ENCODE data around the gene BMERB1. TPM values are rescaled to one million over a fixed set of nuclear protein-coding genes. Genes with fewer than 3 reads are reported as not detected.

The BMERB1 gene
- total RNA-seq, 1 experiment from 2014 or later, result 80.0 TPM

- intact Hi-C loops (cut with micrococcal nuclease; ENCODE audit: unreplicated experiment) (no loop called here), in situ Hi-C loops (cut with HindIII; ENCODE audit: low pct_unique_long_range_greater_than_20kb, low sequenced_read_pairs) (no loop called here)
- Histone ChIP-seq H3K27me3 (ENCODE audit: control insufficient read depth, insufficient read depth, low read length) (no peaks in the 10 kb centered on the region), H3K4me1 (ENCODE audit: control insufficient read depth, insufficient read depth, low read length) (no peaks in the 10 kb centered on the region; the same call in 1 of the 2 replicates), H3K27ac (ENCODE audit: low read length) (no peak overlapping the region), H3K9me3 (ENCODE audit: control insufficient read depth, insufficient read depth, low read depth, low read length) (peaks cover 4% of the 10 kb centered on the region; the same call in 1 of the 2 replicates), H3K4me3 (ENCODE audit: low read depth in 2 of 2, low read length in 2 of 2) (no peak overlapping the region), H3K36me3 (ENCODE audit: control insufficient read depth, insufficient read depth, low read length) (no peaks in the 10 kb centered on the region)
- ChIA-PET POLR2A (no interaction called here), CTCF (no interaction called here)
- no TSS peak for BruUV-seq (replicated peaks)
- DNase-seq (ENCODE audit: low read depth, low spot score), result no peak
- TF ChIP-seq REST (IDR thresholded peaks at IDR 0.05; ENCODE audit: insufficient read depth in 1 of 2, low read depth in 2 of 2, low read length in 1 of 2) (no peak), POLR2AphosphoS5 (IDR thresholded peaks at IDR 0.05; ENCODE audit: low read depth, low read length) (no peak), CTCF (IDR thresholded peaks at IDR 0.05) (no peak), TCF7L2 (IDR thresholded peaks at IDR 0.05; ENCODE audit: low read depth, low read length) (no peak), SIN3A (IDR thresholded peaks at IDR 0.05; ENCODE audit: borderline replicate concordance, insufficient read depth, low read depth, low read length) (no peak)
- ATAC-seq, result no peak
Observed at GRCh38 chr16:15544405-15544804, 110.0 kb downstream of the BMERB1 start.

DNA sequence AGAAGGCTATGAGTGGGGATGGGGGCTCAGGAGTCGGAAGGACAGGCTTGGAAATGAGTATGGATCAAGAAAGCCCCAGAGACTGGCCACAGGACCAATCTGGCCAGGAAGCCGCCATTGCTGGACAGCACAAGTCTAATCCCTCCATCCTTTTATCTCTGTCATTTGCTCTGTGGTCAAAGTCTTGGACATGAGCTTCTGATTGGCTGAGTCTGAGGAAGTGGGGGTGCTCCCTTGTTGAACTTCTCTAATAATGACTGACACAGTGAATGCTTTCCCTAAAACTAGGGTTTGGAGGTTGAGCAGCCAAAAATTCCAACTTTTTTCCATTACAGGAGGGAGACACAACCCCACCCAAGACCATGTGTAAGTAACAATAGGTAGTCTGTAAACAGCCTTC, 111.2 kb downstream of the BMERB1 start:
- CTCF ChIA-PET, result no interaction called here

More for the DNA sequence above, 111.2 kb downstream of the BMERB1 start:
- no peak for TF ChIP-seq POLR2AphosphoS5 (IDR thresholded peaks at IDR 0.05; ENCODE audit: low read depth, low read length)
- TF ChIP-seq SIN3A (IDR thresholded peaks at IDR 0.05; ENCODE audit: borderline replicate concordance, insufficient read depth, low read depth, low read length), result no peak
- TF ChIP-seq REST (IDR thresholded peaks at IDR 0.05; ENCODE audit: insufficient read depth in 1 of 2, low read depth in 2 of 2, low read length in 1 of 2), result no peak
- no peak for TF ChIP-seq CTCF (IDR thresholded peaks at IDR 0.05)
- no peak for TF ChIP-seq TCF7L2 (IDR thresholded peaks at IDR 0.05; ENCODE audit: low read depth, low read length)
- Histone ChIP-seq H3K4me3 (ENCODE audit: low read depth in 2 of 2, low read length in 2 of 2) (no peak overlapping the region), H3K27ac (ENCODE audit: low read length) (no peak overlapping the region), H3K9me3 (ENCODE audit: control insufficient read depth, insufficient read depth, low read depth, low read length) (peaks cover 4% of the 10 kb centered on the region; the same call in 1 of the 2 replicates), H3K4me1 (ENCODE audit: control insufficient read depth, insufficient read depth, low read length) (no peaks in the 10 kb centered on the region; the same call in 1 of the 2 replicates), H3K27me3 (ENCODE audit: control insufficient read depth, insufficient read depth, low read length) (no peaks in the 10 kb centered on the region), H3K36me3 (ENCODE audit: control insufficient read depth, insufficient read depth, low read length) (no peaks in the 10 kb centered on the region)
- BruUV-seq (replicated peaks), result no TSS peak
- in situ Hi-C loops (cut with HindIII; ENCODE audit: low pct_unique_long_range_greater_than_20kb, low sequenced_read_pairs), result no loop called here
- intact Hi-C loops (cut with micrococcal nuclease; ENCODE audit: unreplicated experiment), result no loop called here
- ATAC-seq (no peak), DNase-seq (ENCODE audit: low read depth, low spot score) (no peak)
- POLR2A ChIA-PET, result no interaction called here
